OCI-LY7 (cell line): ENCODE results near the gene CH25H.

Experiments
- CTCF ChIP-seq: fragments of 200-600 bp; sonication (generic); conservative IDR thresholded peaks from 2 replicates; pipeline ENCODE4 v1.5.1; 2014; ENCODE audit warnings: mild to moderate bottlenecking, antibody characterized with exemption, low read length, moderate library complexity, mixed read lengths
- EZH2phosphoT487 ChIP-seq: fragments of 200-600 bp; sonication (generic); IDR thresholded peaks from 2 replicates; pipeline ENCODE4 v1.6.1; 2018; ENCODE audit warnings: low read depth, borderline replicate concordance, mild to moderate bottlenecking, mixed run types, antibody characterized with exemption, low read length, moderate library complexity, mixed read lengths

DNA sequence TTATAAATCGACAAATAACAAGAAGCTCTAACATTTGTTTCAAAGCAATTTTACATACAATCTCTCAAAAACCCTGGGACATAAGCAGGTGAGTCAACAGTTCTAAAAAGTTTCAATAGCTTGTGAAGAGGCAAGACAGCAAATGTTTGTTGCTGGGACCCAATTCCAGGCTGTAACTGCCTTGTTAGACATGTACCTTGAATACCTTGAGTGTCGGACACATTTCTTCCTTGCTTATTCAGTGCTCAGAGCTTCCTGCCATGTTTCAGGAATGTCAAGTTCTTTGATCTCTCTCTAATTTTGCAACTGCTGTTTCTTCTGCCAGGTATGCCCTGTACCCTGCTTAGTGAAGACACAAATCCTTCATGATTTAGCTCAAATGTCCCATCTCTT is 5.1 kb downstream of the CH25H start:
- TF ChIP-seq CTCF = no peak
- TF ChIP-seq EZH2phosphoT487 = no peak
